HG03432 (cell line): ENCODE results near the gene PLCXD1.
"Not testable (repeated sequence)": the region's sequence is repeated elsewhere in the genome, so short reads cannot be mapped to it uniquely, and the experiment has no call there.

Experiments
- ATAC-seq: cut with Tn5 transposase; IDR thresholded peaks from one replicate; pipeline ENCODE4 v1.9.1; 2021; ENCODE audit warnings: mild to moderate bottlenecking, moderate library complexity; ENCODE audit not compliant: unreplicated experiment

Gene PLCXD1, protein sequence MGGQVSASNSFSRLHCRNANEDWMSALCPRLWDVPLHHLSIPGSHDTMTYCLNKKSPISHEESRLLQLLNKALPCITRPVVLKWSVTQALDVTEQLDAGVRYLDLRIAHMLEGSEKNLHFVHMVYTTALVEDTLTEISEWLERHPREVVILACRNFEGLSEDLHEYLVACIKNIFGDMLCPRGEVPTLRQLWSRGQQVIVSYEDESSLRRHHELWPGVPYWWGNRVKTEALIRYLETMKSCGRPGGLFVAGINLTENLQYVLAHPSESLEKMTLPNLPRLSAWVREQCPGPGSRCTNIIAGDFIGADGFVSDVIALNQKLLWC

DNA sequence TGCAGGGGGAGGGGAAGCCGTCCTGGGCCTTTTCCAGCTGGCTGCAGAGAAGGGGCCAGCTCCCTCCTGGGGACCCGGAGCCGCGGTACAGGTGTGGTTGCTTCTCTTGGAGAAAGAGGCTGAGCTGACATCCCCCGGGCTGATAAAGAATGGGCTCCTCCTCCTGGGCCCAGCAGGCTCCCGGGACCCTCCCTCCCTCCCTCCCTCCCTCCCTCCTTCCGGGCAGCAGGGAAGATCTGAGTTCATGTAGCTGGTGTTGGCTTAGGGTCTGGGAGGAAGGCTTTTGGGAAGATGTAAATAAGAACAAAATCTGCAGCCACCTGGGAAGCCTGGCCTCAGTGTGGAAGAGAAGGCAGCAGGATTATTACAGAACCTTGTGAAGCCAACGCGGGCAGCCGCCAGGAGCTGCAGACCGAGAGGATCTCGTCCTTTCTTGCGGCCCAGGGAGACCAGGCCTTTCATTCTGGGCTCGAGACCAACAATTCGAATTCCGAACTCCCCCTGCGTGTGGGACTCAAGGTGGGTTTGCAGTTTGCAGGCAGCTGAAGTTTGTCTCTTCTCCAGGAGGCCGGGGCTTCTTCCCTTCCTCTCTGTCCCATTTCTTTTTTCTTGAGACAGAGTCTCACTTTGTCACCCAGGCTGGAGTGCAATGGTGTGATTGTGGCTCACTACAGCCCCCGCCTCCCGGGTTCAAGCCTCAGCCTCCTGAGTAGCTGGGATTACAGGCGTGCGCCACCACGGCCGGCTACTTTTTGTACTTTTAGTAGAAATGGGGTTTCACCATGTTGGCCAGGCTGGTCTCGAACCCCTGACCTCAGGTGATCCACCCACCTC lies at the start of gene PLCXD1:
Gene PLCXD1 (plus strand): TSS at position 216 of the 834 bp plus-strand sequence. CDS start 2,807 bp downstream, outside the sequence.
- peak; percentile 25 for ATAC-seq

DNA sequence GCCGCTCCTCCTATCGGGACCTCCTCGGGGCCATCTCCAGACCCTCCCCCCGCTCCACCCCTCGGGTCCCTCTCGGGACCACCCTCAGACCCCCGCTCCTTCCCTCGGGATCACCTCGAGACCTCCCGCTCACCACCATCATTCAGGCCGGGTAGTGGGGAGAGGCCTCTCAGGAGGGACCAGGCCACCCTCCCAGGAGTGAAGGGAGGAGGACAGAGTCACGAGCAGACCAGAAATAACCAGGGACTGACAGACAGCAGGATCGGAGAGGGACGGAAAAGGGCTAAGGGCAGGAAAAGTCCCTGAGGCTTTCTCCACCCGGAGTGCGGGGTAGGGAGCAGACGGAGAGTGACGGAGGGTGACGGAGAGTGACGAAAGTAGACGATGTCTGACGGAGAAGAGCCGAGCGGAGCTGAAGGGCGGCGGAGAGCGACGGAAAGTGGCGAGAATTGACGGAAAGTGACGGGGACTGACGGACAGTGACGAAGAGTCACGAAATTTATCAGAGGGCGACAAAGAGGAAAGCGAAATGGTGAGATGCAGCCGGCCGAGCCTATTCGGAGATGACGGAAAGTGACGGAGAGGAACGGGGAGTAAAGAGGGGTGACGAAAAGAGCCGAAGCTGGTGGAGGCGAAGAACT lies 49.4 kb upstream of the PLCXD1 start:
- peak; percentile 93 for ATAC-seq

DNA sequence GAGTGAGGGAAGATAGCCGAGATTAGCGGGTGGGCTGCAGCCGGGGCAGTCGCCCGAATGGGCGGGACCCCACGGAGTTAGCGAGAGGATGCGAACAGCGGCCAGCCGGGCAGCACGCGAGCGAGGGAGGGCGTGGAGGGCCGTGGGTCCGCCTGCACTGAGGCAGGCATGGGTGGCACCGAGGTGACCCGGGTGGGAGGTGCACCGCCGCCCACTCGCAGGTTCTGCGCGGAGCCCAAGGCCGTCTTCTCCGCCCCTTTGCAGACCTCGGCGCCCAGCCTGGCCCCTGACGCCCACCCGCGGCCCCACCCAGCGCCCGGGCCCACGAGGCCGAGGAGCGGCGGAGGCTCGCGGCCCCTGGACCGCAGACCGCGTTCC lies 48.9 kb upstream of the PLCXD1 start:
- ATAC-seq = peak; percentile 55

DNA sequence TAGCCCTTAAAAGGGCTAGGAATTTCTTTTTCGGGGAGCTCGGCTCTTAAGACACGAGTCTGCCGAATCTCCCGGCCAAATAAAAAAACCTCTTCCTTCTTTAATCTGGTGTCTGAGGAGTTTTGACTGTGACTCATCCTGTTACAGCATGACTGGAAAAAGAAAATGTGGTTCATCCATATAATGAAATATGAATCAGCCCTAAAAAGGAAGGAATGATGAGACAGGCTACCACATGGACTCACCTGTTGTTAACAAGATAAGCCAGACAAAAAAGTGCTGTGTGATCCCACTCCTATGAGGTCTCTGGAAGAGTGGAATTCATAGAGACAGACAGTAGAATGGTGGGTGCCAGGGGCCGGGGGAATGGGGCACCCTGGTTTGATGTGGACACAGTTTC lies 45.0 kb upstream of the PLCXD1 start:
- ATAC-seq = not testable (repeated sequence)

DNA sequence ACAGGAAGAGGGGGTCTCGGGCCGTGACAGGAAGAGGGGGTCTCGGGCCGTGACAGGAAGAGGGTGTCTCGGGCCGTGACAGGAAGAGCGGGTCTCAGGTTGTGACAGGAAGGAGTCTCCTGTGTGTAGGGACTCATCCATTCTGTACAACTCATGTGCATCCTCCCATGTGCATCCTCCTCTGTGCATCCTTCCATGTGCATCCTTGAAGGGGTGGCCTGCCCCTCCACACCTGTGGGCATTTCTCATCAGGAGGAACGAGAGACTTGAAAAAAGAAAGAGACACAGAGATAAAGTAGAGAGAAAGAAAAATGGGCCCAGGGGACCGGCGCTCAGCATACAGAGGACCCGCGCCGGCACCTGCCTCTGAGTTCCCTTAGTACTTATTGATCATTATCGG lies 30.2 kb upstream of the PLCXD1 start:
- no peak for ATAC-seq

DNA sequence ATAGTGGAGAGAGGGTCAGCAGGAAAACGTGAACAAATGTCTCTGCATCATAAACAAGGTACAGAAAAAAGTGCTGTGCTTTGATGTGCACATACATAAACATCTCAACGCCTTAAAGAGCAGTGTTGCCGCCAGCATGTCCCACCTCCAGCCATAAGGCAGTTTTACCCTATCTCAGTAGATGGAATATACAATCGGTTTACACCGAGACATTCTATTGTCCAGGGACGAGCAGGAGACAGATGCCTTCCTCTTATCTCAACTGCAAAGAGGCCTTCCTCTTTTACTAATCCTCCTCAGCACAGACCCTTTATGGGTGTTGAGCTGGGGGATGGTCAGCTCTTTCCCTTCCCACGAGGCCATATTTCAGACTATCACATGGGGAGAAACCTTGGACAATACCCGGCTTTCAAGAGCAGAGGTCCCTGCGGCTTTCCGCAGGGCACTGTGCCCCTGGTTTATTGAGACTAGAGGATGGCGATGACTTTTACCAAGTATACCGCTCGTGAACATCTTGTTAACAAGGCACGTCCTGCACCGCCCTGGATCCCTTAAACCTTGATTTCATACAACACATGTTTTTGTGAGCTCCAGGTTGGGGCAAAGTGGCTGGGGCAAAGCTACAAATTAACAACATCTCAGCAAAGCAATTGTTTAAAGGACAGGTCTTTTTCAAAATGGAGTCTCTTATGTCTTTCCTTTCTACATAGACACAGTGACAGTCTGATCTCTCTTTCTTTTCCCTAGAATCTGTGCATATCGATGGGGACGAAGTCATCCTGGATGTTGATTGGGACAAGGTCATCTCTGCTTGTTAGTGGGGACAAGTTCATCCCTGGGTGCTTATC lies 29.6 kb upstream of the PLCXD1 start:
- ATAC-seq = not testable (repeated sequence)

DNA sequence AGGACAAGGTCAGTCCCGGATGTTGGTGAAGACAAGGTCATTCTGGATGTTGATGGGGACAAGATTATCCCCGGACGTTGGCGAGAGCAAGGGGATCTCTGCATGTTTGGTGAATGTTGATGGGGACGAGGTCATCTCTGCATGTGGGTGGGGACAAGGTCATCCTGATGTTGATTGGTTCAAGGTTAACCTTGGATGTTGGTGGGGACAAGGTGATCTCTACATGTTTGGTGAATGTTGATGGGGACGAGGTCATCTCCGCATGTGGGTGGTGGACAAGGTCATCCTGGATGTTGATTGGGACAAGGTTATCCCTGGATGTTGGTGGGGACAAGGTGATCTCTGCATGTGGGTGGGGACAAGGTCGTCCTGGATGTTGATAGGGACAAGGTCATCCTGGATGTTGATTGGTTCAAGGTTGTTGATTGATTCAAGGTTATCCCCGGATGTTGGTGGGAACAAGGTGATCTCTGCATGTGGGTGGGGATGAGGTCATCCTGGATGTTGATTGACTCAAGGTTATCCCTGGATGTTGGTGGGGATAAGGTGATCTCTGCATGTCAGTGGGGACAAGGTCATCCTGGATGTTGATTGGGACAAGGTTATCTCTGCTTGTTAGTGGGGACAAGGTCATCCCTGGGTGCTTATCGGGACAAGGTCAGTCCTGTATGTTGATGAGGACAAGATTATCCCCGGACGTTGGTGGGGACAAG lies 28.8 kb upstream of the PLCXD1 start:
- no peak for ATAC-seq

DNA sequence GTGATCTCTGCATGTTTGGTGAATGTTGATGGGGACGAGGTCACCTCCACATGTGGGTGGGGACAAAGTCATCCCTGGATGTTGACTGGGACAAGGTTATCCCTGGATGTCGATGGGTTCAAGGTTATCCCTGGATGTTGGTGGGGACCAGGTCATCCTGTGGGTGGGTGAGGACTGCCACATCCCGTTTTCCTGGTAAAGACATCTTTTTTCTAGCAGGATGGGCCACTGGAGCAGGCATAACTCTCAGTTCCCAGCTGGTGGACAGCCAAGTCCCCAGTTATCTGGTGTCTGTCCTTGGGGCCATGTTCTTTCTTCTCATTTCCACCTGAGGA lies 28.3 kb upstream of the PLCXD1 start:
- no peak for ATAC-seq

DNA sequence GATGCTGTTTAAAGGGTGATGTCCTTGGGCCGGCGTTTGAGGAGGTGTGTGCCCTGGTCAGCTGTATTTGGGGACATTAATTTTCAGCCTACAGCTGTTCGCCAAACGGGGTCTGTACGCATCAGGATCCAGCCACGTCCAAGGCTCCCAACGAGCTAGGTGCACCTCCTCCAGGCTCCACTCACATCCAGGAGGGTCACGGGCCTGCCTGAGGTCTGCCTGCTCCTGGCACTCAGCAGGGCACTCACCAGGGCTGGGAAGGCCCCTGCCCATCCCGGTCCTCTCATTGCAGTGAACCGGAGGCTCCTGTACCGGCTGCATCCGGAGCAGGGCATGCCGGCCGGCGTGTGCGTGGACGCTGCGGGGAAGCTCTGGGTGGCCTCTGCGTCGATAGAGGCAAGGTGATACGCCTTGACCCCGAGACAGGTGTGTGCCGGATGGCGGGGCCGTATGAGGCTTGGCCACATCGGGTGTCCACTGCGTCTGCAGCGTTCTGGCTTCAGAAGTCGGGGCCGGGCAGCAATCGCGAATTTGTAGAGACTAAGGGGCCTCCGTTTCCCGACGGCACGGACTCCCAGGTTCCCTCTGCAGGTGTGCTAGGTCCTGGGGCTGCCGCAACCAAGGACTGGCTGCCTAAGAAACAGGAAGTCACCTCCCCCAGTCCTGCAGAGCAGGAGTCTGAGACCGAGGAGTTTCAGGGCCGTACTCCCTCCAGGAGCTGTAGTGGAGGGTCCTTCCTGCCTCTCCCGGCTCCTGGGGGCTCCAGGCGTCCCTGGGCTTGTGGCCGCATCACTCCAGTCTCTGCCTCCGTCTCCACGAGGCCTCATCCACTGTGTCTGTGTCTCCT lies 27.5 kb upstream of the PLCXD1 start:
- no peak for ATAC-seq

DNA sequence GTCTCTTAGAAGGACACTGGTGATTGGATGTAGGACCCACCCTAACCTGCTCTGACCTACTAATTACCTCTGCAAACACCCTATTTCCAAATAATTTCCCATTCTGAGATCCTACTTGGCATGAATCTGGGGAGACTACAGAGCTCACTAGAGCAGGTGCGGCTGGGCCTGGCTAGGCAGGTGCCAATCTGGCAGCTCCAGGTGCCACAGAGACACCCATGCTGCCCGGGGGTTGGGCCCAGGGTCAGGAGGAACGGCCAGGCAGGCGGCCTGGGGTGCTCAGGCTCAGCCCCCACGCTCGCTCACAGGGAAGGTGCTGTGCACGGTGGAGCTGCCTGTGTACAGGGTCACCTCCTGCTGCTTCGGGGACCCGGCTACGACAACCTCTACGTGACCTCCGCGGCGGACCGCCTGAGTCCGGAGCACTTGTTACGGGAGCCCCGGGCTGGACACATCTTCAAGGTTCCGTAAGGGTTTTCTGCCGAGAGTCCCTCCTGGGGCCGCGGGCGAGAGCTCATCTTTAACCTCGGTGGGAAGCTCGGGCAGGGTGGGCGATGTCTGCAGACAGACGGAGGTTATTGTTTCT lies 26.5 kb upstream of the PLCXD1 start:
- no peak for ATAC-seq

DNA sequence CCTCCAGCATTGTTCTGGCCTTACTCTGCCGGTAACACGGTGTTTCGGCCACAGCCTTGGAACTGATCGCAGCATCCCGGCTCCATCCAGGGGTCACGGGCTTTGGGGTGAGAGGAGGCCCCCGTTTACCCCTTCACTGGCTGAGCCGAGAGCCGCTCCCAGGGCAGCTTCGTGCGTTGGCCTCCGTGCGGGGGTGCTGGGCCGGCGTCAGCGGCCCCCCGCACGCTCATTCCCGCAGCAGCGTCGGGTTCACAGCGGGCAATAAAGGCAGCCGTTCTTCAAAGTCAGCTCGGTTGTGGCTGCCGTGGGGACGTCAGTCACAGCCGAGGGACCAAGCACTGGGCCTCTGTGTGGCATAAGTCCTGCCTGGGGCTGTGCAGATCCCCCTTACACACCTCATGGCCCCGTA lies 25.3 kb upstream of the PLCXD1 start:
- ATAC-seq = no peak

DNA sequence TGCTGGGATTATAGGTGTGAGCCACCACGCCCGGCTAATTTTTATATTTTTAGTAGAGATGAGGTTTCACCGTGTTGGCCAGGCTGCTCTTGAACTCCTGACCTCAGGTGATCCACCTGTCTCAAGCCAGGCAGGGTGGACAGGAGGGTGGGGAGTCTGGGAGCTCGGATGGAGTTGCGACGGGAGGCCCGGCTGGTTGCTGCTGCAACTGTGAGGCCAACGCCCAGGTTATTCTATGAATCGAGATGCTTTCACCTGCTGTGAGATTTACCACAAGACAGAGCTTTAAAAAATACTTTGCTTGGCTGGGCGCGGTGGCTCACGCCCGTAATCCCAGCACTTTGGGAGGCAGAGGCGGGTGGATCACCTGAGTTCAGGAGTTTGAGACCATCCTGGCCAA lies 24.1 kb upstream of the PLCXD1 start:
- ATAC-seq = not testable (repeated sequence)

DNA sequence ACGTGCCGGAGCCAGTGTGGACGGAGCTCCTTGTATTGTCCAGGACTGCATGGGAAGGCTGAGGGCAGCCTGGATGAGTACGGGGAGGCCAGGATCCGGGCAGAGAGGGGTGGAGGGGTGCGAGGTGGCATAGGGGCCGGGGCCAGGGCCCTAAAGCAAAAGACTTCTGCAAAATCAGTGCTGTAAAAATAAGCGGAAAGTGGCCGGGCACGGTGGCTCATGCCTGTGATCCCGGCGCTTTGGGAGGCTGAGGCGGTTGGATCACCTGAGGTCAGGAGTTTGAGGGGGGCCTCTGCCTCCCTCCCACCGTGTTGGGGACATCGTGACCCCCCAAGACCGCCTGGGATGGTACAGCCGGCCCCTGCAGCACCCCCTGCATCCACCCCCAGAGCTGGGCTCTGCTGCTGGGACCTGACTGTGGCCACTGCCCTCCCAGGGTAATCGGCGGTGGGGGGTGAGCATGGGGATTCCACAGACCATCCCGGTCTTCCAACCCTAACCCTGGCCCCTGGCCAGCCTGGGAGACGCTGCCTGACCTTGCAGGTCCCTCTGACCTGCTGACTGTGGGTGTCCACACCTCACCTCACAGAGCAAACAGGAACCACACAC lies 23.4 kb upstream of the PLCXD1 start:
- no peak for ATAC-seq

DNA sequence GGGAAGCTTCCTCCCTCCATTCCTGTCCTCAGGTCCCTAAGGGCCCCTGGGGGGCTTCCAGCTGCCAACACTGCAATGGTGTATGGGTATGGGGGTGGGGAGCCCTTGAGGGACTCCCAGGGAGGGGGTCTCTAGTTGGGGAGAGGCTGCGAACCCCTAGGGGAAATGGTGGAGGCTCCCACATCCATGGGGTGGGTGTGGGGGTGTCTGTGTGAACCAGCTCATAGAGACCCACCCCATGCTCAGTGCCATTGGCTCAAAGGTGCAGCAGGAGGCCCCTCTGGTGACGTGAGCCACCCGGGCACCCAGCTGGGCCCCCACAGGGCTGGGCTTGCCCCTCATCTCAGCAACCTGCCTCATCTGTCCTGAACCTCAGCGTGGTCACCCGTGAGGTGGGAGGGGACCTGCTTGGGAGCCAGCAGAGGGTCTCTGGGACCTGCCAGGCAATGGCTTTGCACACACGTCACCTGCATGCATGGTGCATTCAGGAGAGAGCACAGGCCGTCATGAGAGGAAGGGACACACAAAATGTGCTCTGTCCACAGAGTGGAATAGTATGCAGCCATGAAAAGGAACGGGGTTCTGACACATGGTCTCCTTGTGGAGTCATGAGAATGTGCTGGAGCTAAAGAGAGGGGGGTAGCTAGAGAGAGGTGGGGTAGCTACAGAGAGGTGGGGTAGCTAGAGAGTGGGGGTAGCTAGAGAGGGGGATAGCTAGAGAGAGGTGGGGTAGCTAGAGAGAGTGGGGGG lies 22.7 kb upstream of the PLCXD1 start:
- ATAC-seq = no peak

DNA sequence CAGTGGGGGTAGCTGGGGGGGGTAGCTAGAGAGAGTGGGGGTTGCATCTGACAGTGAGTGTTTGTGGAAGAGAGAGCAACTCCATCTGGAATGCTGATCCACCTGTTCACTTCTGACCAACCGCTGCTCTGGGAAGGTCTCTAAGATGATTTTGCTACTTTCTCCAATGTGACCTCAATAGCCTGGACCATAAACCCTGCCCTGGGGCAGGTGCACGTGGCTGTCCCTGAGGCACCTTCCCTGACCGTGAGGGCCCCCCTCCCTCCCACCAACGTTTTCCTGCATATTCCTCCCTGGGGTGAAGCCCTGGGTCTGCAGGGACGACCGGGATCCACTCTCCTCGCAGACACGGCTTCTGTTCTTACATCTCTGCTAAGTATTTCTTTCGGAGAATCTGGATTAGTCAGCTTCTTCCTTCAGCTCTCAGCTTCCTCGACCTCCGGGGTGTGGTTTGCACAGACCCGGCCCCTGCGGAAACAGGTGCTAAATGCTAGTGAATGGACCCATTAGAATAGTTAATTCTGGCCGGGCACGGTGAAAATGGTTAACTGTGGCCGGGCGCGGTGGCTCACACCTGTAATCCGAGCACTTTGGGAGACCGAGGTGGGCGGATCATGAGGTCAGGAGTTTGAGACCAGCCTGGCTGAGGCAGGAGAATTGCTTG lies 21.4 kb upstream of the PLCXD1 start:
- ATAC-seq = no peak

DNA sequence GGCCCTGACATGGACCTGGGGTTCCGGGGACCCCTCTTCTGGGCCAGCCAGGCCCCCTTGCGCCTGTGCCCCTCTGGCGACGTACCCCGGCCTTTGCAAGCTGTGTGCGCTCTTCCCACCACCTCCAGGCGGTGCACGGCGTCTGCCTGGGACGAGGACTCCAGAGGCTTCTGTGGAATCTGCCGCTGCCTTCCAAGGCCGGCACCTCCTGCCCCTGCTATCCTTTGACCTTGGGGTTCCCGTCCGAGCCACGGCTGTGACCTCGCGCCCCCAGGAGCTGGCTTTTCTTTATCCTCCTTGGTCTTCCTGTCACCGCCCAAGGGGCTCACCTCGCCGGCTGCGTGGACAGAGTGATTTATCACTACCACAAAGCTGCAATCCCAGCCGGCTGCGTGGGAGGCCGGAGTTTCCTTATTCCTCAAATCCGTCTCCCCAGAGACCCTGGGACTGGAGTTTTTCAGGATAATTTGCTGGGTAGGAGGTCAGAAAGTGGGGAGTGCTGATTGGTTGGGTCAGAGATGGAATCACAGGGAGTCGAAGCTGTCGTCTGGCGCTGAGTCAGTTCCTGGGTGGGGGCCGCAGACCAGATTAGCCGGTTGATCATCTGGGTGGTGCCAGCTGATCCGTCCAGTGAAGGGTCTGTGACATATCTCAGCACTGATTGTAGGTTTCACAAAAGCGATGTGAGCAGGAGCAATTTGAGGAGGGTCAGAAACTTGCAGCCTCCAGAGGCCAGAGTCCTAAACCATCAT lies 19.8 kb upstream of the PLCXD1 start:
- no peak for ATAC-seq

DNA sequence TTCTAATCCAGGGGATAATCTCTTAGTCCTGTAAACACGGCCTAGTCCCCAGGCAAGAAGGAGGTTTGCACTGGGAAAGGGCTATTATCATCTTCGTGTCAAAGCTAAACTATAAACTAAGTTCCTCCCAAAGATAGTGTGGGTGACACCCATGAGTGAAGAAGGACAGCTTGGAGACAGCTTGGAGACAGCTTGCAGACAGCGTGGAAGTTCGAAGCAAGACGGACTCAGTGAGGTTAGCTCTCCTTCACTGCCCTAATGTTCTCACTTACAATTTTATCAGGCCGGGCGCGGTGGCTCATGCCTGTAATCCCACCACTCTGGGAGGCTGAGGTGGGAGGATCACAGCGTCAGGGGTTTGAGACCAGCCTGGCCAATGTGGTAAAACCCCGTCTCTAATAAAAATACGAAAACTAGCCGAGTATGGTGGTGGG lies 19.2 kb upstream of the PLCXD1 start:
- ATAC-seq = no peak
